GM12872 (cell line): ENCODE data around the gene RARS2.

ENCODE experiments used
- TF ChIP-seq, protein P1 (sequence below): IDR thresholded peaks from 3 replicates; pipeline ENCODE4 v1.5.1; 2011; ENCODE audit warnings: low read depth, mild to moderate bottlenecking, low read length, moderate library complexity; ENCODE audit not compliant: insufficient read depth

RARS2 gene

DNA sequence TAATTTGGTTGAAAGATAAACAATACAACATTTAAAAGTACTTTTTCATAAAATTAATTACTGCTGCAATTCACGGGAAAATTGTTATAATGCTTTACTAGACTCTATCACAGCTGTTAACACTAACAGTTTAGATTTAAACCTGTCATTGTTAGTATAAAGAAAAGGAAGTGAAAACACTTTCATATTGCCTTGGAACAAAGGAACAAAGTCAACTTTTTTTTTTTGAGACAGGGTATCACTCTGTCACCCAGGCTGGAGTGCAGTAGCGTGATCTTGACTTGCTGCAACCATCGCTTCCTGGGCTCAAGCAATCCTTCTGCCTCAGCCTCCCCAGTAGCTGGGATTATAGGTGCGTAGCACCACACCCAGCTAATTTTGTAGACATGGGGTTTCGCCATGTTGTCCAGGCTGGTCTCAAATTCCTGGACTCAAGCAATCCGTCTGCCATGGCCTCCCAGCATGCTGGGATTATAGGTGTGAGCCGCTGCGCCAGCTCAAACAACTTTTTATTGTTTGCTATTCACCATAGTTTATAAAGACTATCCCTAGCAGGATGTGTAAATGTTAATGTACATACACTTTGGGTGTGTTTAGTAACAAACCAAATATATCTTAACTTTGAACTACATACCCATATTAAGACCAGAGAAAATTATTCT is 94.9 kb downstream of the RARS2 start:
- TF ChIP-seq, protein P1, sequence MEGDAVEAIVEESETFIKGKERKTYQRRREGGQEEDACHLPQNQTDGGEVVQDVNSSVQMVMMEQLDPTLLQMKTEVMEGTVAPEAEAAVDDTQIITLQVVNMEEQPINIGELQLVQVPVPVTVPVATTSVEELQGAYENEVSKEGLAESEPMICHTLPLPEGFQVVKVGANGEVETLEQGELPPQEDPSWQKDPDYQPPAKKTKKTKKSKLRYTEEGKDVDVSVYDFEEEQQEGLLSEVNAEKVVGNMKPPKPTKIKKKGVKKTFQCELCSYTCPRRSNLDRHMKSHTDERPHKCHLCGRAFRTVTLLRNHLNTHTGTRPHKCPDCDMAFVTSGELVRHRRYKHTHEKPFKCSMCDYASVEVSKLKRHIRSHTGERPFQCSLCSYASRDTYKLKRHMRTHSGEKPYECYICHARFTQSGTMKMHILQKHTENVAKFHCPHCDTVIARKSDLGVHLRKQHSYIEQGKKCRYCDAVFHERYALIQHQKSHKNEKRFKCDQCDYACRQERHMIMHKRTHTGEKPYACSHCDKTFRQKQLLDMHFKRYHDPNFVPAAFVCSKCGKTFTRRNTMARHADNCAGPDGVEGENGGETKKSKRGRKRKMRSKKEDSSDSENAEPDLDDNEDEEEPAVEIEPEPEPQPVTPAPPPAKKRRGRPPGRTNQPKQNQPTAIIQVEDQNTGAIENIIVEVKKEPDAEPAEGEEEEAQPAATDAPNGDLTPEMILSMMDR, result no peak

DNA sequence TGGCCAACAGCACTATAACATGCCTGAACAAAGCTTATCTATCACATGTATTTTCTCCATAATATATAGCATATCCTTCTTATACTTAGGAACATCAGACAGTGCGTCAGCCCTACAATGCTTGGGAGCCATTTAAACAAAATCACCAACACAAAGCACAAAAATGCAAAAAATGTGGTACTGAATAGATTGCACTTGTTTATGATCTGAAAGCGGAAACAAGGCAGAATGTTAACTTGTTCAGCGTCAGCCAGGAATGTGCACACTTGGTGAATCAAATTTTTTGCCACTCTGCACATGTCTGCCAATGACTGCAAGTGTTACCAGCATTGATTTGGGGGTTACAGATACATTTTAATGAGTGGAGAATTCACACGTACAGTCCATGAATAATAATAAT is 102.2 kb downstream of the RARS2 start:
- TF ChIP-seq, protein P1, result no peak

DNA sequence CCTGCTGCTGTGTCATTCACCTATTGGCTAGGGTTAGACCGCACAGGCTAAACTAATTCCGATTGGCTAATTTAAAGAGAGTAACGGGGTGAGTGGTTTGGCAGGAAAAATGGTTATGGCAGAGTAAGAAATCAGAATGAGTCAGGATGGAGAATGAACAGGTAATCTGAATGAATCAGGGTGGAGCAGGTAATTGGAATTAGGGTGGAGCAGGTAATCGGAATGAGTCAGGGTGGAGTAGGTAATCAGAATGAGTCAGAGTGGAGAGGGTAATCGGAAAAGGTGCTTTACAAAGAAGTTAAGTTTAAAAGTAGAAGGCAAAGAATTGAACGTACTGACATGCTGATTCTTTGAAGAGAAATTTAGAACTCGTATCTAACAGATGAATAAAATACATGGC is 105.3 kb downstream of the RARS2 start:
- TF ChIP-seq, protein P1, result no peak

DNA sequence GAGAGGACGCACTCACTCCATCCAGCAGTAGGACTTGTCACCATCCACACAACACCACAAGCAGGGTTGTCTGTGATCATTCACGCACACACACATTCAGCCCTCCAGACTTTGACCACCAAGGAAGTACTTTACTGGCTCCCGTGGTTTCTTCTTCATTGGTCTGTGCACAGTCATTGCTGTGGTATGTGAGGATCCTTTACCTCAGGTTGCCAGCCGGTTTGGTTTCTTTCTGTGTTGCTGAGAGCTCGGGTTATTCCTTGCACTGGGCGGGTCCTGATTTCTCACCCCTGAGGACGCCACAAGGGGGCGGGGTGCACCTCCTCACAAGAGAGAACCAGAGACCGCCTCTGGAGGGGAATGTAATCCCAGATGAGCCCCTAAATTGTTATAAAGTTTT is 105.9 kb downstream of the RARS2 start:
- TF ChIP-seq, protein P1, result peak; percentile 34; the same call in 1 of the 3 replicates

DNA sequence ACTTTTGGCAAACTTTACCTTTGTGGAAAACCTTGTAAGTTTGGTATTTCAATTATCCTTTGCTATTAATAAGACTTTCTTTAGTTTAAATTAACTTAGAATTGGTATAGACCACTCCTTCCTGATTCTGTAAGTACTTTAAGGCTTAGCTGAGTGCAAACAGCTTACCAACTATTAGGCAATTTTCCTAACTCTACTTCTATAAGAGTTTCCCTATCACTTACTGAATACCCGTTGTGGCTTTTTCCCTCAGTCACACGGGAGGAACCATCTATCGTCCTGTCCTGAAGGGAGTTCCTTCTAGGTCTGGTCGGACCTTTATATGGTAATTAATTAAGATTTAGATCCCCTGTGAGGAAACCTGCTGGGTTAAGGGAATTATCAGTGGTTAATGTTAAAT is 107.4 kb downstream of the RARS2 start:
- TF ChIP-seq, protein P1, result no peak

DNA sequence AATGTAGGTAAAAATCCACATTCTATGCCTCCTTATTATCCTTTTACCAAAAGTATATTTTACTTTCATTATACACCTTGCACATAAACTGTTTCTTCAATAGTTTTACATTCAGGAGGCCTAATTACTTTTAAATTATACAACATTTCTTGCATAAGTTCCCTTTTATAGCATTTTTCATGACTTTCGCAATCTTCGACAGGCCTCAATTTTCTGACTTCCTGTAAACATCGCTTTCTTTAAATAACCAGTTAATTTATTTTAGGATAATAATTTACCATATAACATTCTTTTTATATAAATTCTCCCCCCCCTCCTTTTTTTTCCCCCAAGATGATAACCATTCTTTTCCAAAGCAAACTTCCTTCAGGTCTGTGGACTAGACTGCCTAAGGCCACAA is 107.9 kb downstream of the RARS2 start:
- TF ChIP-seq, protein P1, result no peak

DNA sequence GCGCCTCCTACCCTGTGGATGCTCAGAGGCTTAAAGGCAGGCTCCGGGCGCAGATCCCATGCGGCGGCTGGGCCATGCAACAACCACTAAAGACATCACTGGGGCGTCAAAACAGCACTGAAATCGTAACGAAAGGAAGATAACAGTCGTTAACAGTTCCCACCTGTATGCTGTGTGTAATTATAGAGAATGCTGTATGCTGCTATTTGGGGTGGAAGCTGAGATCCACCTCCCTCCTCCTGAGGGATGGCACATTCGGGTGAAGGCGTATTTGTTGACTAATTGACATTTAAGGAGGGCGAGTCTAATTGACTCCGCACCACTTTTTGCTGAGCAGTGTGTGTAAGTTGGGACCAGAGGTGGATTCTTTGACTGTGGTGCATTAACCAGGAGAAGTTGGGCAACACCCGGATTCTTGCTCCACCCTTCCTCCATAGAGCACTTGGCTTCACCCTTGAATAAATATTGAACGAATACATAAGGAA is 116.3 kb downstream of the RARS2 start:
- TF ChIP-seq, protein P1, result no peak
